Stimulated activated CD8-positive, alpha-beta memory T cell treated with anti-CD3 and anti-CD28 coated beads, Interleukin-7, amount 100 ng/mL, for 1 hour (primary cell): Measurements from ENCODE around the gene RCN1.

Source experiments
- DNase-seq, 2 donors: peaks; one replicate each; pipeline ENCODE4 v3.0.0-alpha.2; 2020; ENCODE audit warnings: low read depth in 2 of 2

The RCN1 gene

GRCh38 chr11:32153747-32154146 is 62.9 kb downstream of the RCN1 start:
- no peak for DNase-seq

- DNase-seq: no peak
Observed at GRCh38 chr11:32154275-32154674, 63.4 kb downstream of the RCN1 start.
